H1 (cell line): ENCODE data around the gene DYRK1A. TPM values are rescaled to one million over a fixed set of nuclear protein-coding genes. Genes with fewer than 3 reads are reported as not detected.

Source experiments
- BRCA1 ChIP-seq: IDR thresholded peaks from 2 replicates; pipeline ENCODE4 v1.6.1; 2012; ENCODE audit warnings: low read depth, low read length, improper control_type of control experiment
- KDM5A ChIP-seq: fragments of 200-600 bp; IDR thresholded peaks from 2 replicates; pipeline ENCODE4 v1.7.1; 2012; ENCODE audit warnings: mild to moderate bottlenecking, low read length, inconsistent platforms, mixed read lengths
- SAP30 ChIP-seq: fragments of 300-600 bp; sonication (generic); IDR thresholded peaks from 2 replicates; pipeline ENCODE4 v1.7.1; 2012; ENCODE audit warnings: low read length, moderate library complexity, mild to moderate bottlenecking, inconsistent platforms; ENCODE audit not compliant: insufficient read depth, insufficient replicate concordance
- SIX5 ChIP-seq: IDR thresholded peaks from 2 replicates; pipeline ENCODE4 v1.6.1; 2011; ENCODE audit warnings: mild to moderate bottlenecking, low read depth, low read length
- polyA plus RNA-seq, 7 experiments: library from polyadenylated mRNA; depleted of rRNA in 3 of 7; stranded (reverse) in 5 of 7; unstranded in 2 of 7; fragments of >200 nt in 5 of 7; fragments of 200-250 nt in 2 of 7; gene quantifications; 1 replicate in 5 of 7; 2 replicates in 1 of 7; 4 replicates in 1 of 7; pipeline versions ENCODE4 v1.2.1 to v1.2.3, GENCODE V29; 2011 to 2013; ENCODE audit warnings: missing spikeins in 2 of 7, mixed read lengths in 2 of 7
- total RNA-seq: library from RNA; stranded (reverse); fragmentation: NEBNext Ultra II Directional; extraction: Animal tissue kit (Norgen Biotek cat#: 25700); gene quantifications from 2 replicates; pipeline ENCODE4 v1.2.1, GENCODE V29; 2021
- TF ChIP-seq, protein P1 (sequence below), 3 experiments: IDR thresholded peaks; 1 replicate in 2 of 3; 2 replicates in 1 of 3; pipeline versions ENCODE4 v1.5.1 to v1.6.1; 2011; ENCODE audit warnings: low read length in 3 of 3, mild to moderate bottlenecking in 3 of 3, inconsistent platforms in 2 of 3, low read depth in 1 of 3, moderate library complexity in 1 of 3; ENCODE audit not compliant: insufficient read depth in 1 of 3; ENCODE audit errors: control extremely low read depth in 1 of 3
- TF ChIP-seq, protein P2 (sequence below): IDR thresholded peaks from 2 replicates; pipeline ENCODE4 v1.6.1; 2011; ENCODE audit warnings: low read length, improper control_type of control experiment

DYRK1A gene
- total and polyA plus RNA-seq, 2 of the 8 experiments (the other 6 are each of a cell fraction or from before 2014, with no cell fraction given) = 61.1 to 62.2 TPM

DNA sequence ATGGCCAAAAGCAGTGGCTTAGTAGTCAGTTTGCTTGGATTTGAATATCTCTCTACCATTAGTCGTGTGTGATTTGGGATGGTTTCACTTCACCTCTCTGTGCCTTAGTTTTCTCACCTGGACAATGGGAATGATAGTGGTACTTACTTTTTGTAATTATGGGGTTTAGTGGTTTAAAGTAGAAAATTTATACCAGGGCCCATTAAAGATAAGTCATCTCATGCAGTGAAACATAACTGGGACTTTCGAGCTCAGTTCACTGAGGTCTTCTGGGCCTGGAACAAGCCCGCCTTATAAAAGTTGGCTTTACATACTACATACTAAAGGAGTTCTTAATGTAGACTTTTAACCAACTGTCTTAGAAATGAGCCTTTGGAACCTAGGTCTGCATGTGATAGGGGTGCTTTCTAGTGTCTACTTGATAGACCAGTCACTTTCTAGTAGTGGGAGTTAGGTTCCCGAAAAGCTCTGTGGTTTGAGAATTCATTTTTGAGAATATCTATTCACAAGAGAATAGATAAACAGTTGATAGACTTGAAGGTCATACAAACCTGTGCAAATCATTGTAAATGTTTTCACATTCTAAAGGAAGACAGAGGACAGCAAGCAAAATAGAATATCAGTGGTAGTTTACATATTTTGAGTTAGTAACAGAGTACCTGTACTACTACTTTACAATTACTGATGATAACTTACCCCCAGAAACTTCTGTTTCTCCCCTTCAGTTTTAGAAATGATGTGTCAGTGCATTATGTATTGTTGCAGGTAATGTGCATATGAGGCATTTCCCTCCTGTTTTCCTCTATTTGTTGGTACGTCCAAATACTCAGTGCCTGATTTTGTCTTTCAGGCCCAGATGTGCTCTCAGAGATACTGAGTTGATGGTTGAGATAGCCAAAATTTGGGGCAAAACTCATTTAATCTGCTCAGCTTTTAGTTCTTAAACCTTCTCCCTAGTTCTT is 48.0 kb downstream of the DYRK1A start (continued):
- TF ChIP-seq, protein P1, sequence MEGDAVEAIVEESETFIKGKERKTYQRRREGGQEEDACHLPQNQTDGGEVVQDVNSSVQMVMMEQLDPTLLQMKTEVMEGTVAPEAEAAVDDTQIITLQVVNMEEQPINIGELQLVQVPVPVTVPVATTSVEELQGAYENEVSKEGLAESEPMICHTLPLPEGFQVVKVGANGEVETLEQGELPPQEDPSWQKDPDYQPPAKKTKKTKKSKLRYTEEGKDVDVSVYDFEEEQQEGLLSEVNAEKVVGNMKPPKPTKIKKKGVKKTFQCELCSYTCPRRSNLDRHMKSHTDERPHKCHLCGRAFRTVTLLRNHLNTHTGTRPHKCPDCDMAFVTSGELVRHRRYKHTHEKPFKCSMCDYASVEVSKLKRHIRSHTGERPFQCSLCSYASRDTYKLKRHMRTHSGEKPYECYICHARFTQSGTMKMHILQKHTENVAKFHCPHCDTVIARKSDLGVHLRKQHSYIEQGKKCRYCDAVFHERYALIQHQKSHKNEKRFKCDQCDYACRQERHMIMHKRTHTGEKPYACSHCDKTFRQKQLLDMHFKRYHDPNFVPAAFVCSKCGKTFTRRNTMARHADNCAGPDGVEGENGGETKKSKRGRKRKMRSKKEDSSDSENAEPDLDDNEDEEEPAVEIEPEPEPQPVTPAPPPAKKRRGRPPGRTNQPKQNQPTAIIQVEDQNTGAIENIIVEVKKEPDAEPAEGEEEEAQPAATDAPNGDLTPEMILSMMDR (IDR thresholded peaks at IDR 0.05; ENCODE audit: control extremely low read depth in 1 of 3, insufficient read depth in 1 of 3, low read depth in 1 of 3, low read length in 3 of 3) = no peak
- TF ChIP-seq, protein P2, sequence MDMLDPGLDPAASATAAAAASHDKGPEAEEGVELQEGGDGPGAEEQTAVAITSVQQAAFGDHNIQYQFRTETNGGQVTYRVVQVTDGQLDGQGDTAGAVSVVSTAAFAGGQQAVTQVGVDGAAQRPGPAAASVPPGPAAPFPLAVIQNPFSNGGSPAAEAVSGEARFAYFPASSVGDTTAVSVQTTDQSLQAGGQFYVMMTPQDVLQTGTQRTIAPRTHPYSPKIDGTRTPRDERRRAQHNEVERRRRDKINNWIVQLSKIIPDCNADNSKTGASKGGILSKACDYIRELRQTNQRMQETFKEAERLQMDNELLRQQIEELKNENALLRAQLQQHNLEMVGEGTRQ = no peak
- TF ChIP-seq SAP30 = no peak
- TF ChIP-seq SIX5 = no peak
- no peak for TF ChIP-seq BRCA1
- no peak for TF ChIP-seq KDM5A
- TF ChIP-seq, all 59 proteins: peak for 0
